H1 (cell line): Measurements from ENCODE around the gene CNNM2. TPM values are rescaled to one million over a fixed set of nuclear protein-coding genes. Genes with fewer than 3 reads are reported as not detected.

Source experiments
- CTCF ChIA-PET: fragments of 300-600 bp; sonication (Branson Sonifier 250); formaldehyde crosslinking; loops from one replicate; lab custom pipeline; 2021; ENCODE audit not compliant: partially characterized antibody; lab: Charles Lee
- POLR2A ChIA-PET: fragments of 300-600 bp; sonication (Branson Sonifier 250); formaldehyde crosslinking; loops from one replicate; lab custom pipeline; 2021; ENCODE audit warnings: inconsistent platforms; ENCODE audit not compliant: partially characterized antibody; lab: Charles Lee
- DNase-seq, 2 experiments: peaks; one replicate each; pipeline versions ENCODE4 v3.0.0 to v3.0.0-alpha.2; 2010 to 2022; ENCODE audit warnings: low spot score in 2 of 2, low read depth in 1 of 2, mixed read lengths in 1 of 2
- FAIRE-seq: peaks from 2 replicates; lab custom pipeline; 2011; peaks lifted over from hg19 to GRCh38; lab: Jason Lieb, UNC
- H2AFZ ChIP-seq: 2 replicates; pipeline ENCODE4 v1.8.1; 2012; ENCODE audit warnings: low read length, inconsistent platforms
- H2AK5ac ChIP-seq: 2 replicates; pipeline ENCODE4 v1.6.1; 2013; ENCODE audit warnings: low read depth, low read length
- H2BK120ac ChIP-seq: replicated peaks from 2 replicates; pipeline ENCODE3; 2013; ENCODE audit warnings: low read depth, low read length, inconsistent platforms
- H2BK12ac ChIP-seq: 2 replicates; pipeline ENCODE4 v1.6.1; 2013; ENCODE audit warnings: low read depth, low read length
- H2BK15ac ChIP-seq: 2 replicates; pipeline ENCODE4 v1.6.1; 2013; ENCODE audit warnings: low read length
- H2BK20ac ChIP-seq: 2 replicates; pipeline ENCODE4 v1.6.1; 2013; ENCODE audit warnings: low read length
- H2BK5ac ChIP-seq: 2 replicates; pipeline ENCODE4 v1.6.1; 2013; ENCODE audit warnings: low read depth, low read length
- H3K14ac ChIP-seq: 2 replicates; pipeline ENCODE4 v1.6.1; 2013; ENCODE audit warnings: inconsistent platforms; ENCODE audit not compliant: insufficient read length
- H3K18ac ChIP-seq: 2 replicates; pipeline ENCODE4 v1.6.1; 2013; ENCODE audit warnings: low read length; ENCODE audit errors: extremely low read depth
- H3K23ac ChIP-seq: 2 replicates; pipeline ENCODE4 v1.6.1; 2013; ENCODE audit warnings: inconsistent platforms; ENCODE audit not compliant: insufficient read length
- H3K23me2 ChIP-seq: 2 replicates; pipeline ENCODE4 v1.6.1; 2013; ENCODE audit warnings: low read depth, low read length
- H3K27ac ChIP-seq: 2 replicates; pipeline ENCODE4 v1.6.1; 2011; ENCODE audit warnings: low read depth, low read length, inconsistent platforms
- H3K27me3 ChIP-seq, 4 experiments: replicated peaks in 1 of 4; 1 replicate in 1 of 4; 2 replicates in 3 of 4; pipeline versions ENCODE4 v1.6.1 to v1.8.1; 2011 to 2013; ENCODE audit warnings: low read length in 3 of 4, mild to moderate bottlenecking in 3 of 4, inconsistent platforms in 2 of 4, mixed read lengths in 2 of 4, moderate library complexity in 1 of 4; ENCODE audit not compliant: control insufficient read depth in 3 of 4, insufficient read depth in 3 of 4; ENCODE audit errors: extremely low read depth in 1 of 4
- H3K36me3 ChIP-seq, 4 experiments: 2 replicates each; pipeline versions ENCODE4 v1.6.1 to v1.8.1; 2011 to 2013; ENCODE audit warnings: mild to moderate bottlenecking in 4 of 4, low read length in 3 of 4, moderate library complexity in 2 of 4, control low read depth in 1 of 4, inconsistent platforms in 1 of 4; ENCODE audit not compliant: insufficient read depth in 4 of 4, control insufficient read depth in 2 of 4
- H3K4ac ChIP-seq: replicated peaks from 2 replicates; pipeline ENCODE3; 2013; ENCODE audit warnings: low read length, low read depth, mixed read lengths, inconsistent platforms; ENCODE audit not compliant: insufficient read length
- H3K4me1 ChIP-seq, 4 experiments: replicated peaks in 1 of 4; 1 replicate in 1 of 4; 2 replicates in 3 of 4; pipeline versions ENCODE4 v1.6.1 to v1.8.1; 2011 to 2013; ENCODE audit warnings: low read length in 3 of 4, inconsistent platforms in 2 of 4, mixed read lengths in 1 of 4; ENCODE audit not compliant: insufficient read depth in 4 of 4, control insufficient read depth in 3 of 4
- H3K4me2 ChIP-seq, 2 experiments: 2 replicates each; pipeline versions ENCODE4 v1.6.1 to v1.8.1; 2011 to 2013; ENCODE audit warnings: low read depth in 2 of 2, low read length in 2 of 2, control low read depth in 1 of 2, inconsistent platforms in 1 of 2, mild to moderate bottlenecking in 1 of 2; ENCODE audit not compliant: insufficient read depth in 1 of 2
- H3K4me3 ChIP-seq, 4 experiments: fragments of 200-600, 300-600 bp in 1 of 4; sonication (generic), shearing (Covaris generic), sonication (Bioruptor Twin) in 1 of 4; 2 replicates each; pipeline versions ENCODE4 v1.5.1 to v1.8.1; 2011 to 2016; ENCODE audit warnings: low read length in 4 of 4, low read depth in 3 of 4, control low read depth in 2 of 4, inconsistent platforms in 2 of 4, mild to moderate bottlenecking in 2 of 4, mixed read lengths in 1 of 4, moderate library complexity in 1 of 4; ENCODE audit not compliant: insufficient read depth in 2 of 4; ENCODE audit errors: extremely low read depth in 1 of 4
- H3K56ac ChIP-seq: replicated peaks from 2 replicates; pipeline ENCODE3; 2013; ENCODE audit warnings: low read depth, mild to moderate bottlenecking, mixed read lengths, low read length, inconsistent platforms; ENCODE audit not compliant: insufficient read length
- H3K79me1 ChIP-seq: 2 replicates; pipeline ENCODE4 v1.6.1; 2013; ENCODE audit warnings: low read depth, low read length, control low read depth
- H3K79me2 ChIP-seq, 2 experiments: 2 replicates each; pipeline versions ENCODE4 v1.6.1 to v1.8.1; 2012 to 2013; ENCODE audit warnings: low read length in 2 of 2, mild to moderate bottlenecking in 2 of 2, inconsistent platforms in 1 of 2; ENCODE audit not compliant: insufficient read depth in 2 of 2, control insufficient read depth in 1 of 2
- H3K9ac ChIP-seq, 4 experiments: replicated peaks in 1 of 4; 1 replicate in 1 of 4; 2 replicates in 3 of 4; pipeline versions ENCODE4 v1.6.1 to v1.8.1; 2011 to 2013; ENCODE audit warnings: low read depth in 3 of 4, low read length in 3 of 4, control low read depth in 2 of 4, mild to moderate bottlenecking in 2 of 4, moderate library complexity in 2 of 4, inconsistent platforms in 1 of 4; ENCODE audit errors: extremely low read depth in 1 of 4
- H3K9me3 ChIP-seq, 2 experiments: 2 replicates each; pipeline versions ENCODE4 v1.6.1 to v1.8.1; 2012 to 2013; ENCODE audit warnings: mild to moderate bottlenecking in 2 of 2, moderate library complexity in 2 of 2, control low read depth in 1 of 2, inconsistent platforms in 1 of 2, low read depth in 1 of 2, low read length in 1 of 2, mixed read lengths in 1 of 2; ENCODE audit not compliant: insufficient read depth in 2 of 2
- H4K20me1 ChIP-seq, 2 experiments: replicated peaks in 1 of 2; 2 replicates each; pipeline versions ENCODE3 to v1.8.1; 2011 to 2013; ENCODE audit warnings: inconsistent platforms in 2 of 2, low read length in 2 of 2, mild to moderate bottlenecking in 1 of 2; ENCODE audit not compliant: insufficient read depth in 2 of 2, control insufficient read depth in 1 of 2
- H4K5ac ChIP-seq: 2 replicates; pipeline ENCODE4 v1.6.1; 2013; ENCODE audit warnings: low read length, low read depth, mixed read lengths, inconsistent platforms; ENCODE audit not compliant: insufficient read length
- H4K8ac ChIP-seq: 2 replicates; pipeline ENCODE4 v1.8.0; 2013; ENCODE audit warnings: mild to moderate bottlenecking, moderate library complexity, low read length, inconsistent platforms; ENCODE audit not compliant: insufficient read depth; ENCODE audit errors: extremely low read depth
- H4K91ac ChIP-seq: replicated peaks from 2 replicates; pipeline ENCODE3; 2013; ENCODE audit warnings: low read length, mixed read lengths, inconsistent platforms; ENCODE audit not compliant: insufficient read length
- BRCA1 ChIP-seq: IDR thresholded peaks from 2 replicates; pipeline ENCODE4 v1.6.1; 2012; ENCODE audit warnings: low read depth, low read length, improper control_type of control experiment
- CEBPB ChIP-seq: IDR thresholded peaks from 2 replicates; pipeline ENCODE4 v1.6.1; 2012; ENCODE audit warnings: low read depth, low read length
- CHD1 ChIP-seq: IDR thresholded peaks from 2 replicates; pipeline ENCODE4 v1.6.1; 2012; ENCODE audit warnings: low read depth, low read length, improper control_type of control experiment
- E2F6 ChIP-seq: IDR thresholded peaks from 2 replicates; pipeline ENCODE4 v1.6.1; 2012; ENCODE audit warnings: inconsistent platforms
- MAX ChIP-seq: IDR thresholded peaks from 2 replicates; pipeline ENCODE4 v1.6.1; 2012; ENCODE audit warnings: inconsistent platforms
- POLR2AphosphoS5 ChIP-seq: IDR thresholded peaks from 2 replicates; pipeline ENCODE4 v1.6.1; 2011; ENCODE audit warnings: low read depth, low read length
- RFX5 ChIP-seq: IDR thresholded peaks from 2 replicates; pipeline ENCODE4 v1.6.1; 2011; ENCODE audit warnings: low read depth, low read length, improper control_type of control experiment, borderline replicate concordance
- SIN3A ChIP-seq, 2 experiments: IDR thresholded peaks in 1 of 2; conservative IDR thresholded peaks in 1 of 2; 2 replicates each; pipeline ENCODE4 v1.6.1; 2011 to 2012; ENCODE audit warnings: low read length in 2 of 2, improper control_type of control experiment in 1 of 2, low read depth in 1 of 2, mild to moderate bottlenecking in 1 of 2
- SUZ12 ChIP-seq: fragments of 200-600 bp; sonication (generic); IDR thresholded peaks from 2 replicates; pipeline ENCODE4 v1.6.1; 2012; ENCODE audit warnings: mild to moderate bottlenecking, inconsistent platforms, low read length, moderate library complexity, mixed read lengths
- TAF1 ChIP-seq: IDR thresholded peaks from 2 replicates; pipeline ENCODE4 v1.6.1; 2011; ENCODE audit warnings: mild to moderate bottlenecking, low read depth, low read length
- WGBS, 2 experiments: shearing (Covaris generic) in 1 of 2; methylation state at CpG; one replicate each; pipeline versions ENCODE4 v1.1.6 to v1.1.7; 2013 to 2015; ENCODE audit warnings: low lambda C conversion rate in 2 of 2, mixed read lengths in 2 of 2, inconsistent platforms in 1 of 2, low coverage in 1 of 2, missing lambda C conversion rate in 1 of 2; ENCODE audit not compliant: insufficient replicate concordance in 2 of 2, insufficient coverage in 1 of 2, insufficient read length in 1 of 2; ENCODE audit errors: extremely low coverage in 1 of 2, missing lambda C conversion rate in 1 of 2; 5-methylcytosine and 5-hydroxymethylcytosine counted together
- polyA plus RNA-seq, 7 experiments: library from polyadenylated mRNA; depleted of rRNA in 3 of 7; stranded (reverse) in 5 of 7; unstranded in 2 of 7; fragments of >200 nt in 5 of 7; fragments of 200-250 nt in 2 of 7; gene quantifications; 1 replicate in 5 of 7; 2 replicates in 1 of 7; 4 replicates in 1 of 7; pipeline versions ENCODE4 v1.2.1 to v1.2.3, GENCODE V29; 2011 to 2013; ENCODE audit warnings: missing spikeins in 2 of 7, mixed read lengths in 2 of 7
- total RNA-seq: library from RNA; stranded (reverse); fragmentation: NEBNext Ultra II Directional; extraction: Animal tissue kit (Norgen Biotek cat#: 25700); gene quantifications from 2 replicates; pipeline ENCODE4 v1.2.1, GENCODE V29; 2021

CNNM2 gene
- total and polyA plus RNA-seq, 2 of the 8 experiments (the other 6 are each of a cell fraction or from before 2014, with no cell fraction given): 7.3 to 23.6 TPM

- 3% methylated on average over 45 of the region's 47 CpGs; no CpG with 5 or more reads in 1 of the 2 experiments for WGBS, 2 experiments
- DNase-seq: peak in 1 of 2 experiments; percentile 66
- H2AFZ ChIP-seq: no peak overlapping the region
- no peak overlapping the region for H2BK20ac ChIP-seq
- H3K4ac ChIP-seq: peak overlapping the region; percentile 98
- ChIA-PET POLR2A (interaction anchor here (0.9 to 3.8 kb wide), 8 partner anchors 11 to 358 kb away, joined by 3 to 22 read pairs (median 3); partner anchors contain the start of gene NT5C2), CTCF (interaction anchor here (0.6 to 11.2 kb wide), 5 partner anchors 134 to 210 kb away, joined by 3 to 137 read pairs (median 11); partner anchors contain the start of genes ARL3 and SFXN2)
- no peak overlapping the region for H4K5ac ChIP-seq
- peak overlapping the region in 3 of 4 experiments; percentile 2 to 90 (median 88); a peak in 4 of 7 replicates for H3K9ac ChIP-seq
- H2BK5ac ChIP-seq: 0 out of 2 replicates have a peak overlapping the region, but pooled peaks have one; percentile 28
- H3K23ac ChIP-seq: no peak overlapping the region
- H3K4me1 ChIP-seq: peaks cover 3 to 10% (median 7%) of the 10 kb centered on the region in 4 experiments; a peak in 6 of 7 replicates
- FAIRE-seq: no peak
- no peaks in the 10 kb centered on the region for H3K36me3 ChIP-seq
- peak overlapping the region; percentile 91 to 100 for H3K4me2 ChIP-seq
- peak overlapping the region; percentile 89 to 96 (median 92) for H3K4me3 ChIP-seq
- H3K79me2 ChIP-seq: peaks cover 0 to 51% of the 10 kb centered on the region in 2 experiments; a peak in 2 of 4 replicates
- peak overlapping the region; percentile 93; the same call in 1 of the 2 replicates for H2BK15ac ChIP-seq
- H3K79me1 ChIP-seq: no peaks in the 10 kb centered on the region
- peak overlapping the region; percentile 19; the same call in 1 of the 2 replicates for H3K18ac ChIP-seq
- no peak overlapping the region for H3K27ac ChIP-seq
- peaks cover 8% of the 10 kb centered on the region in 2 experiments for H4K20me1 ChIP-seq
- H3K14ac ChIP-seq: no peak overlapping the region
- H2BK120ac ChIP-seq: no peak overlapping the region
- no peak overlapping the region for H2AK5ac ChIP-seq
- peaks cover 15% of the 10 kb centered on the region for H3K23me2 ChIP-seq
- H4K91ac ChIP-seq: peak overlapping the region; percentile 44
- H4K8ac ChIP-seq: no peak overlapping the region
- no peaks in the 10 kb centered on the region for H3K9me3 ChIP-seq
- H3K27me3 ChIP-seq: peaks cover 0 to 12% (median 11%) of the 10 kb centered on the region in 4 experiments; a peak in 5 of 7 replicates
- peak overlapping the region; percentile 48 for H3K56ac ChIP-seq
- peak overlapping the region; percentile 89; the same call in 1 of the 2 replicates for H2BK12ac ChIP-seq
- TF ChIP-seq POLR2AphosphoS5 (no peak; the same call in 1 of the 2 replicates), SUZ12 (peak; percentile 37; the same call in 1 of the 2 replicates), CHD1 (no peak), E2F6 (peak; percentile 96), SIN3A (conservative IDR thresholded peaks at IDR 0.05 in 1 of 2, IDR thresholded peaks at IDR 0.05 in 1 of 2; ENCODE audit: low read depth in 1 of 2, low read length in 2 of 2) (peak in 1 of 2 experiments; percentile 50; a peak in 1 of 4 replicates), TAF1 (0 out of 2 replicates have a peak, but pooled peaks have one; percentile 37), CEBPB (no peak), BRCA1 (no peak), MAX (peak; percentile 100), RFX5 (no peak)
Observed at GRCh38 chr10:102919246-102919959, 1.3 kb downstream of the CNNM2 start.
